HepG2 (cell line): ENCODE results near the gene SMAD7. TPM values are rescaled to one million over a fixed set of nuclear protein-coding genes. Genes with fewer than 3 reads are reported as not detected.

ENCODE experiments used
- BRD4 ChIP-seq: sonication (generic); formaldehyde crosslinking; IDR thresholded peaks from 2 replicates; pipeline ENCODE4 v1.4.0; 2020; ENCODE audit warnings: missing genetic modification reagents
- CBX1 ChIP-seq: IDR thresholded peaks from one replicate; pipeline ENCODE4 v1.6.1; 2016; ENCODE audit warnings: antibody characterized with exemption, low read depth
- EED ChIP-seq: sonication (generic); formaldehyde crosslinking; IDR thresholded peaks from 2 replicates; pipeline ENCODE4 v1.5.0; 2020; ENCODE audit warnings: mild to moderate bottlenecking, missing genetic modification reagents
- ESRRA ChIP-seq: sonication (generic); formaldehyde crosslinking; IDR thresholded peaks from 2 replicates; pipeline ENCODE4 v1.5.1; 2020; ENCODE audit warnings: mild to moderate bottlenecking, low read depth, missing genetic modification reagents
- HNRNPL ChIP-seq: fragments of 200-400 bp; formaldehyde crosslinking; IDR thresholded peaks from 2 replicates; pipeline ENCODE4 v1.6.1; 2017; ENCODE audit warnings: mild to moderate bottlenecking, low read depth, low read length
- IRX3 ChIP-seq: sonication (generic); formaldehyde crosslinking; IDR thresholded peaks from 2 replicates; pipeline ENCODE4 v1.8.1; 2023; ENCODE audit warnings: mild to moderate bottlenecking, low read depth, missing genetic modification reagents, borderline replicate concordance
- NR2F6 ChIP-seq, 2 experiments: IDR thresholded peaks; 2 replicates each; pipeline ENCODE4 v1.6.1; 2016; ENCODE audit warnings: antibody characterized with exemption in 1 of 2, mild to moderate bottlenecking in 1 of 2
- POLR2AphosphoS5 ChIP-seq: IDR thresholded peaks from 2 replicates; pipeline ENCODE4 v1.6.1; 2012; ENCODE audit warnings: low read depth, low read length
- RARG ChIP-seq: sonication (generic); formaldehyde crosslinking; IDR thresholded peaks from 2 replicates; pipeline ENCODE4 v1.4.0; 2020; ENCODE audit warnings: low read depth, mild to moderate bottlenecking, missing genetic modification reagents
- SYNCRIP ChIP-seq: fragments of 200-400 bp; formaldehyde crosslinking; IDR thresholded peaks from 2 replicates; pipeline ENCODE4 v1.6.1; 2018; ENCODE audit warnings: mild to moderate bottlenecking, low read depth, low read length; ENCODE audit not compliant: insufficient read depth
- TBL1XR1 ChIP-seq: fragments of 150-350 bp; IDR thresholded peaks from 2 replicates; pipeline ENCODE4 v1.6.1; 2014; ENCODE audit warnings: borderline replicate concordance, low read length; ENCODE audit not compliant: partially characterized antibody
- ZC3H13 ChIP-seq: sonication (generic); formaldehyde crosslinking; IDR thresholded peaks from 2 replicates; pipeline ENCODE4 v1.8.1; 2023; ENCODE audit warnings: mild to moderate bottlenecking, missing genetic modification reagents, moderate library complexity
- ZNF563 ChIP-seq: sonication (generic); formaldehyde crosslinking; IDR thresholded peaks from 2 replicates; pipeline ENCODE4 v1.8.0; 2022; ENCODE audit warnings: mild to moderate bottlenecking, moderate library complexity, missing genetic modification reagents
- polyA plus RNA-seq, 8 experiments: library from polyadenylated mRNA; depleted of rRNA in 3 of 8; stranded (reverse) in 7 of 8; unstranded in 1 of 8; fragments of >200 nt; fragmentation: Illumina TruSeq in 4 of 8; extraction: Trizol in 4 of 8; gene quantifications; 2 replicates each; pipeline versions ENCODE4 v1.2.1 to v1.2.3, GENCODE V29; 2011 to 2016; ENCODE audit warnings: low read depth in 4 of 8, missing spikeins in 1 of 8, mixed read lengths in 1 of 8; ENCODE audit not compliant: insufficient read depth in 1 of 8
- total RNA-seq, 5 experiments: library from RNA; depleted of rRNA; stranded (reverse); fragments of >200 nt; fragmentation: Illumina TruSeq; extraction: Trizol; gene quantifications; 2 replicates each; pipeline ENCODE4 v1.2.3, GENCODE V29; 2016; ENCODE audit warnings: low read depth in 1 of 5
- TF ChIP-seq, protein P1 (sequence below): sonication (generic); formaldehyde crosslinking; IDR thresholded peaks from 2 replicates; pipeline ENCODE4 v1.4.0; 2020; ENCODE audit warnings: mild to moderate bottlenecking, missing genetic modification reagents
- TF ChIP-seq, protein P2 (sequence below): sonication (generic); formaldehyde crosslinking; IDR thresholded peaks from 2 replicates; pipeline ENCODE4 v1.4.0; 2020; ENCODE audit warnings: missing genetic modification reagents
- TF ChIP-seq, protein P3 (sequence below): sonication (generic); formaldehyde crosslinking; IDR thresholded peaks from 2 replicates; pipeline ENCODE4 v1.5.0; 2020; ENCODE audit warnings: mild to moderate bottlenecking, missing genetic modification reagents, moderate library complexity

The SMAD7 gene
- total and polyA plus RNA-seq, 2 of the 13 experiments (the other 11 are each of a cell fraction or from before 2014, with no cell fraction given), result 17.4 to 24.7 TPM

DNA sequence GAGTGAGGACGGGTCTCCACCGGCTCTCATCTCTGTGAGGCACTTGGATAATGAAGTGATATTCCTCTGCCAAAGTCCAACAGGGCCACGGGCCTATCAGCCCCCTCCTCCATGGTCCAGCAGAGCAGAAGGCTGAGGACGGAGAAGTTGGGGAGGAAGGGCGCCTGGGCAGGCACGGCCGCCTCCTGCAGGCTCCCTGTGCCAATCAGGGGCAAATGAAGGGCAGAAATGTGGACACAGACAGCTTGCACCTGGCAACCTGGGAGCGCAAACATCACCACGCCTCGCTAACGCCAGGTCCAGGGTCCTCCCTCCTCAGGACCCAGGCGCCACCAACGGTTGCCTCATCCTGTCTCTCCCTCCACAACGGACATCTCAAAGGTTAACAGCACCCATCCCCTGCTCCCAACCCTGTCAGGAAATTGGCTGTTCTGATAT lies 24.3 kb downstream of the SMAD7 start (continued):
- TF ChIP-seq, protein P1, sequence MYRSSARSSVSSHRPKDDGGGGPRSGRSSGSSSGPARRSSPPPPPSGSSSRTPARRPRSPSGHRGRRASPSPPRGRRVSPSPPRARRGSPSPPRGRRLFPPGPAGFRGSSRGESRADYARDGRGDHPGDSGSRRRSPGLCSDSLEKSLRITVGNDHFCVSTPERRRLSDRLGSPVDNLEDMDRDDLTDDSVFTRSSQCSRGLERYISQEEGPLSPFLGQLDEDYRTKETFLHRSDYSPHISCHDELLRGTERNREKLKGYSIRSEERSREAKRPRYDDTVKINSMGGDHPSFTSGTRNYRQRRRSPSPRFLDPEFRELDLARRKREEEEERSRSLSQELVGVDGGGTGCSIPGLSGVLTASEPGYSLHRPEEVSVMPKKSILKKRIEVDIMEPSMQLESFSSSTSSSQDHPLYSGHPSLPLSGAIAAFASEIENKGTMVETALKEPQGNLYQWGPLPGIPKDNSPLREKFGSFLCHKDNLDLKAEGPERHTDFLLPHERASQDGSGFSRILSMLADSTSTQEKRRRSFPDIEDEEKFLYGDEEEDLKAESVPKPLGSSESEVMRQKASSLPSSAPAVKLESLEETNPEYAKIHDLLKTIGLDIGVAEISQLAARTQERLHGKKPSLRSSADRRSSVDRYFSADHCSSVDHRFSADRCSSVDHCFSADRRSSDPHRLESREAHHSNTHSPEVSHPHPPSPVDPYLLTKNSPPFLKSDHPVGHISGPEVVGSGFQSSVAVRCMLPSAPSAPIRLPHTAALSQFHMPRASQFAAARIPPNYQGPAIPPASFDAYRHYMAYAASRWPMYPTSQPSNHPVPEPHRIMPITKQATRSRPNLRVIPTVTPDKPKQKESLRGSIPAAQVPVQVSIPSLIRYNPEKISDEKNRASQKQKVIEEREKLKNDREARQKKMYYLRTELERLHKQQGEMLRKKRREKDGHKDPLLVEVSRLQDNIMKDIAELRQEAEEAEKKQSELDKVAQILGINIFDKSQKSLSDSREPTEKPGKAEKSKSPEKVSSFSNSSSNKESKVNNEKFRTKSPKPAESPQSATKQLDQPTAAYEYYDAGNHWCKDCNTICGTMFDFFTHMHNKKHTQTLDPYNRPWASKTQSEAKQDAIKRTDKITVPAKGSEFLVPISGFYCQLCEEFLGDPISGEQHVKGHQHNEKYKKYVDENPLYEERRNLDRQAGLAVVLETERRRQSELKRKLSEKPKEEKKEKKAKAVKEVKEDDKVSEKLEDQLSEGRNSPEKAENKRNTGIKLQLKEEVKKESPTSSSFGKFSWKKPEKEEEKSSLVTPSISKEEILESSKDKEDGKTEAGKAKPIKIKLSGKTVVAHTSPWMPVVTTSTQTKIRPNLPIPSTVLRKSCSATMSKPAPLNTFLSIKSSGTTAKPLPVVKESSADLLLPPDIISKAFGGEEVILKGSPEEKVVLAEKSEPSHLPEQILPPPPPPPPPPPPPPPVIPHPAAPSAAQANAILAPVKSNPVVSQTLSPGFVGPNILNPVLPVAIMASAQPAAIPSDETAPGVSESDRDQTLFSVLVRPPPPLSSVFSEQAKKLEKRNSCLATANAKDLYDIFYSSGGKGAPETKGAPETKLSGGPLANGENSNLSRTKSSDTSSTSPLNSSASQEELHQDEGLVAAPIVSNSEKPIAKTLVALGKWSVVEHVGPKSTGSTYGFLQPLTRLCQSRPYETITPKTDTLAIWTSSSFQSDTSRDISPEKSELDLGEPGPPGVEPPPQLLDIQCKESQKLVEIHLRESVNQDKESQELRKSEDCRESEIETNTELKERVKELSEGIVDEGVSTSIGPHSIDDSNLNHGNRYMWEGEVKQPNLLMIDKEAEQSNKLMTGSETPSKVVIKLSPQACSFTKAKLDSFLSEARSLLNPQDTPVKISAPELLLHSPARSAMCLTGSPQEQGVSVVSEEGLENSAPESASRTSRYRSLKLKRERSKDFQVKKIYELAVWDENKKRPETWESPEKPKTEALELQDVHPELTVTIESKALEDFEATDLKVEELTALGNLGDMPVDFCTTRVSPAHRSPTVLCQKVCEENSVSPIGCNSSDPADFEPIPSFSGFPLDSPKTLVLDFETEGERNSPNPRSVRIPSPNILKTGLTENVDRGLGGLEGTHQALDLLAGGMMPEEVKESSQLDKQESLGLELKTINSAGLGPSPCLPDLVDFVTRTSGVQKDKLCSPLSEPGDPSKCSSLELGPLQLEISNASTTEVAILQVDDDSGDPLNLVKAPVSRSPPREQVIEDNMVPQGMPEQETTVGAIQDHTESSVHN, result no peak
- no peak for TF ChIP-seq RARG (CRISPR knock-in tag)
- TF ChIP-seq CBX1, result no peak
- peak; percentile 21 for TF ChIP-seq TBL1XR1
- TF ChIP-seq BRD4 (CRISPR knock-in tag), result no peak
- TF ChIP-seq SYNCRIP, result no peak
- TF ChIP-seq ESRRA, result peak; percentile 72; the same call in 1 of the 2 replicates
- TF ChIP-seq HNRNPL, result peak; percentile 96
- no peak; the same call in 1 of the 2 replicates for TF ChIP-seq NR2F6 (IDR thresholded peaks at IDR 0.05)
- TF ChIP-seq NR2F6 (CRISPR knock-in tag; IDR thresholded peaks at IDR 0.05), result peak; percentile 79
- 0 out of 2 replicates have a peak, but pooled peaks have one; percentile 65 for TF ChIP-seq EED (CRISPR knock-in tag)
- TF ChIP-seq ZNF563 (CRISPR knock-in tag), result no peak
- TF ChIP-seq, protein P2, sequence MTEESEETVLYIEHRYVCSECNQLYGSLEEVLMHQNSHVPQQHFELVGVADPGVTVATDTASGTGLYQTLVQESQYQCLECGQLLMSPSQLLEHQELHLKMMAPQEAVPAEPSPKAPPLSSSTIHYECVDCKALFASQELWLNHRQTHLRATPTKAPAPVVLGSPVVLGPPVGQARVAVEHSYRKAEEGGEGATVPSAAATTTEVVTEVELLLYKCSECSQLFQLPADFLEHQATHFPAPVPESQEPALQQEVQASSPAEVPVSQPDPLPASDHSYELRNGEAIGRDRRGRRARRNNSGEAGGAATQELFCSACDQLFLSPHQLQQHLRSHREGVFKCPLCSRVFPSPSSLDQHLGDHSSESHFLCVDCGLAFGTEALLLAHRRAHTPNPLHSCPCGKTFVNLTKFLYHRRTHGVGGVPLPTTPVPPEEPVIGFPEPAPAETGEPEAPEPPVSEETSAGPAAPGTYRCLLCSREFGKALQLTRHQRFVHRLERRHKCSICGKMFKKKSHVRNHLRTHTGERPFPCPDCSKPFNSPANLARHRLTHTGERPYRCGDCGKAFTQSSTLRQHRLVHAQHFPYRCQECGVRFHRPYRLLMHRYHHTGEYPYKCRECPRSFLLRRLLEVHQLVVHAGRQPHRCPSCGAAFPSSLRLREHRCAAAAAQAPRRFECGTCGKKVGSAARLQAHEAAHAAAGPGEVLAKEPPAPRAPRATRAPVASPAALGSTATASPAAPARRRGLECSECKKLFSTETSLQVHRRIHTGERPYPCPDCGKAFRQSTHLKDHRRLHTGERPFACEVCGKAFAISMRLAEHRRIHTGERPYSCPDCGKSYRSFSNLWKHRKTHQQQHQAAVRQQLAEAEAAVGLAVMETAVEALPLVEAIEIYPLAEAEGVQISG (CRISPR knock-in tag), result peak; percentile 55
- TF ChIP-seq ZC3H13 (CRISPR knock-in tag), result no peak
- TF ChIP-seq, protein P3, sequence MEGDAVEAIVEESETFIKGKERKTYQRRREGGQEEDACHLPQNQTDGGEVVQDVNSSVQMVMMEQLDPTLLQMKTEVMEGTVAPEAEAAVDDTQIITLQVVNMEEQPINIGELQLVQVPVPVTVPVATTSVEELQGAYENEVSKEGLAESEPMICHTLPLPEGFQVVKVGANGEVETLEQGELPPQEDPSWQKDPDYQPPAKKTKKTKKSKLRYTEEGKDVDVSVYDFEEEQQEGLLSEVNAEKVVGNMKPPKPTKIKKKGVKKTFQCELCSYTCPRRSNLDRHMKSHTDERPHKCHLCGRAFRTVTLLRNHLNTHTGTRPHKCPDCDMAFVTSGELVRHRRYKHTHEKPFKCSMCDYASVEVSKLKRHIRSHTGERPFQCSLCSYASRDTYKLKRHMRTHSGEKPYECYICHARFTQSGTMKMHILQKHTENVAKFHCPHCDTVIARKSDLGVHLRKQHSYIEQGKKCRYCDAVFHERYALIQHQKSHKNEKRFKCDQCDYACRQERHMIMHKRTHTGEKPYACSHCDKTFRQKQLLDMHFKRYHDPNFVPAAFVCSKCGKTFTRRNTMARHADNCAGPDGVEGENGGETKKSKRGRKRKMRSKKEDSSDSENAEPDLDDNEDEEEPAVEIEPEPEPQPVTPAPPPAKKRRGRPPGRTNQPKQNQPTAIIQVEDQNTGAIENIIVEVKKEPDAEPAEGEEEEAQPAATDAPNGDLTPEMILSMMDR (CRISPR knock-in tag), result peak; percentile 48; the same call in 1 of the 2 replicates
- no peak for TF ChIP-seq IRX3 (CRISPR knock-in tag)
- no peak for TF ChIP-seq POLR2AphosphoS5
